Measurements from ENCODE around the gene FAM120AOS.
"Not testable (repeated sequence)": the region's sequence is repeated elsewhere in the genome, so short reads cannot be mapped to it uniquely, and the experiment has no call there.

FAM120AOS gene

GRCh38 chr9:93466416-93467061, 13.2 kb upstream of the FAM120AOS start:
- DNase-seq, result no peak

- no peak for DNase-seq
Observed at GRCh38 chr9:93465855-93466254, 12.5 kb upstream of the FAM120AOS start.

GRCh38 chr9:93464876-93465275, 11.5 kb upstream of the FAM120AOS start:
- no peak for DNase-seq

GRCh38 chr9:93464395-93464794, 11.0 kb upstream of the FAM120AOS start:
- no peak for DNase-seq

GRCh38 chr9:93463638-93464248, 10.4 kb upstream of the FAM120AOS start:
- DNase-seq, result no peak

GRCh38 chr9:93461821-93462220, 8.4 kb upstream of the FAM120AOS start:
- DNase-seq, result no peak

- DNase-seq, result no peak
Observed at GRCh38 chr9:93461414-93461743, 8.0 kb upstream of the FAM120AOS start.

GRCh38 chr9:93460689-93461413, 7.5 kb upstream of the FAM120AOS start:
- no peak for DNase-seq

- no peak for DNase-seq
Observed at GRCh38 chr9:93459432-93459847, 6.1 kb upstream of the FAM120AOS start.

- no peak for DNase-seq
Observed at GRCh38 chr9:93458712-93459111, 5.3 kb upstream of the FAM120AOS start.

GRCh38 chr9:93457006-93457405, 3.6 kb upstream of the FAM120AOS start:
- DNase-seq, result no peak

- DNase-seq, result no peak
Observed at GRCh38 chr9:93456504-93456903, 3.1 kb upstream of the FAM120AOS start.

GRCh38 chr9:93456022-93456421, 2.6 kb upstream of the FAM120AOS start:
- no peak for DNase-seq

GRCh38 chr9:93452710-93453046, 703 bp downstream of the FAM120AOS start:
- DNase-seq, result no peak

- peak; percentile 79 for DNase-seq
Observed at GRCh38 chr9:93451849-93452709, 1.3 kb downstream of the FAM120AOS start.

GRCh38 chr9:93450945-93451815, 2.2 kb downstream of the FAM120AOS start, which contains the start of gene FAM120A:
Gene FAM120A (plus strand): TSS chr9:93451685. CDS start chr9:93451916, 231 bp downstream.
- DNase-seq, result peak; percentile 77

GRCh38 chr9:93447655-93448054, 5.7 kb downstream of the FAM120AOS start:
- DNase-seq, result no peak

GRCh38 chr9:93446073-93446472, 7.3 kb downstream of the FAM120AOS start:
- no peak for DNase-seq

GRCh38 chr9:93440896-93441580, 12.3 kb downstream of the FAM120AOS start:
- no peak for DNase-seq

GRCh38 chr9:93439301-93439700, 14.1 kb downstream of the FAM120AOS start:
- not testable (repeated sequence) for DNase-seq

- DNase-seq, result no peak
Observed at GRCh38 chr9:93437996-93438395, 15.4 kb downstream of the FAM120AOS start.

Measured in islet precursor cell (in vitro differentiated cells).